ENCODE data around the gene ANKH.

ANKH gene

DNA sequence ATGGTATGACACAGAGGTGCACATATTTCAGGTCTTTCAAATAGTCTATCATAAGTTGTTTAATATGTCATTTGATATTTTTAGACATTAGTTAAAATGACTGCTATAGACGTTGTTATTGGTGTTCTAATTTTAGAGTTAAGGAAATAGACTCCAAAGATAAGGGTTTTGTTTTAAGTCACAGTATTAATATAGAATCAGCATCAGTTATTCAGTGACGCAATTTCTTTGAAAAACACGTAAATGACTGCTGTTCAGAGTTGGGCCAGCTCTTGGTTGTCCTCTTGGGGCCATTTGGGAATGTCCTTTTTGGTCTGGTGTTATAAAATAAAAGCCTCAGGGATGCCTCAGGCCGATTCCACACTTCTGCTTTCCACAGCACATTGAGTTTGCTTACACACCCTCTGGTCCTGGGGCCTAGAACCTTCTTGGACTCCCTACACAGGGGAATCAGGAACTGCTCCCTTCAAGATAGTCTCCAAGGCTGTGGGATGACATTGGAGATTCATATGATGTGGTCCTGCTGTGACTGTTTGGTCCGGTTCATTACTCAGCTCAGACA, 192.7 kb downstream of the ANKH start:
- no peak for DNase-seq

DNA sequence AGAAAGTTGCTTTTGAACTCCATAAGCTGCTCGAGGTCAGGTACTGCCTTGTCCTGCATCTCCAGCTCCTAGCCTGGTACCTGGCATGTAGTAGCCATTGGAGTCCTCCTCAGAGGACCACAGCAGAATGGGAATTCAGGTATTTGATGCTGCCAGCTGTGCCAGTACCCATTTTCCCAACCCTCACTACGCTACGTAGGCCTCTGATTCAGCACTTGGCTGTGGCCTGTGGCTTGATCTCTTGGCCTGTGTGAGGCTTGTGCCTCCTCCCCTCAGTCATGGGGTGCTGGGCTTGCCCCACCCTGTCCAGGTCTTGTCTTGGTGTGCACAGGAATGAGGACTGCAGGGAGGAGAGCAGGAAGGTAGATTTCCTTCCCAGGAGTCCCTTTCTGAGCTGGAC, 195.3 kb downstream of the ANKH start:
- no peak for DNase-seq

DNA sequence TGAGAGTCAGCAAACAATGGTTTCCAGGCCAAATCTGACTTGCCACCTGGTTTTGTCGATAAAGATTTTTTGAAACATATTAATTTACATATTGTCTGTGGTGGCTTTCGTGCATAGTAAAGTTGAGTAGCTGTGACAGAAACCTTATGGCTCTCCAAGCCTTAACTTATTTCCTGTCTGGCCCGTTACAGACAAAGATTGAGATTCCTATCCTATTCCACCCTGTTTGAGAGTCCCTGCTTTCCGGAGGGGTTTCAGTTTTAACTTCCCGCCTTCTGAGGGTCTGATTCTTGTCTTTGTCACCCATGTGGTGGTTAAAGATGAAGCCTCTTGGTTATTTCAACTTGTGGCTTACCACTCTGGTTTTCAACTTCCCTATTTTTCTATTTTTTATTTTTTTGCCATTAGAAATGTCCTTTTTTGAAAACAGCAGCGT, 195.7 kb downstream of the ANKH start:
- no peak for DNase-seq

DNA sequence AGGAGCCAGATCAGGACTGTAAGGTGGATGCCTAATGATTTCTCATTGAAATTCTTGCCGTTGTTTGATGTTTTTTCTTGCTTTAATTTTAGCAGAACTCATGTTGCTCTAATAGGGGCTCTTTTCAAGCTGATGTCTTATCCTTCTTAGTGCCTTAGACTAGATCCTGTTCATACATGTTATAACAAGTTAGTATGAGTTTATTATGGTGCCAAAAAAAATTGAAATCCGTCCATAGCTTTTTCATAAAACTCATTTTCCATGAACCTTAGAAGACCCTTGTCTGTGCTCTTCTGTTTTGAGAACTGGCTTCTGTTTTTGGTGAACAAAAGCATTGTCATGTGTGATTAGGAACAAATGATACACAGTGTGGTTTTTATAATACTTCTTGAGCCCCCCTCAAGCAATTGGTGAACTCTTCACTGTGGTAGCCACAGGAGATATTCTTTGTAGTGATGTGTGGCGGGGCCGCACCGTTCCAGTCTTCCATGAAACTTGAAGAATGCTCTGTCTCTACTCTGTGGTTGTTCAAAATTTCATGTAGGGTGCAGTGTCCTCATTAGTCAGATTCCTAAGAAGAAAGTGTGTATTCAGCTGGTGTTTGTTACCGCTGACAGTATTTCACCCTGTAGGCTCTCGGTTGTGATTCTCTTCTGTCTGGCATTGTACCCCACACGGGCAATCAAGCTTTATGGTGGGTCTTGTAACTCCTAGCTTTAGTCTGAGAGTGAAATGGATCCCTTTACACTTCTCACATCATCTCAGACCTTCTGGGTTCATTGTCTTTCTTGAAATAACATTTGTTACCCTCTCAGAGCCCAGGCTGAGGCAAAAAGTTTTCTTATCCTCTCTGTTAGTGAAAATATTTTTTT, 196.4 kb downstream of the ANKH start:
- DNase-seq = no peak

DNA sequence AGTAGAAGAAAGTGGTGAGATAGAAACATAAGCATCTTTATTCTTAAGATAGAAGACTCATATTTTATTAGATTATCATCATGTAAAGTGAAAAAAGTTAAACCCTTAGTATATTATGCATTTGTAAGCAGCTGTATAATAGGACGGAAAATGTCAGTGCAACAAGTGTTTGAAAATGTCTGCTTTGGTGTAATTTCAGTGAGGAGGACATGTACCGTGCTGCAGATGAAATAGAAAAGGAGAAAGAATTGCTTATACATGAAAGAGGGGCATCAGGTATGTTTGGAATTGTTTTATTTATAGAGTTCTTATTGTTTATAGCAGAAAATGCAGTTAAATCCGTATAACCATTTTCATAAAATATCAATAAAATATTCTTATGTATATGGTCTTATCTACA, 198.1 kb downstream of the ANKH start:
- no peak for DNase-seq

DNA sequence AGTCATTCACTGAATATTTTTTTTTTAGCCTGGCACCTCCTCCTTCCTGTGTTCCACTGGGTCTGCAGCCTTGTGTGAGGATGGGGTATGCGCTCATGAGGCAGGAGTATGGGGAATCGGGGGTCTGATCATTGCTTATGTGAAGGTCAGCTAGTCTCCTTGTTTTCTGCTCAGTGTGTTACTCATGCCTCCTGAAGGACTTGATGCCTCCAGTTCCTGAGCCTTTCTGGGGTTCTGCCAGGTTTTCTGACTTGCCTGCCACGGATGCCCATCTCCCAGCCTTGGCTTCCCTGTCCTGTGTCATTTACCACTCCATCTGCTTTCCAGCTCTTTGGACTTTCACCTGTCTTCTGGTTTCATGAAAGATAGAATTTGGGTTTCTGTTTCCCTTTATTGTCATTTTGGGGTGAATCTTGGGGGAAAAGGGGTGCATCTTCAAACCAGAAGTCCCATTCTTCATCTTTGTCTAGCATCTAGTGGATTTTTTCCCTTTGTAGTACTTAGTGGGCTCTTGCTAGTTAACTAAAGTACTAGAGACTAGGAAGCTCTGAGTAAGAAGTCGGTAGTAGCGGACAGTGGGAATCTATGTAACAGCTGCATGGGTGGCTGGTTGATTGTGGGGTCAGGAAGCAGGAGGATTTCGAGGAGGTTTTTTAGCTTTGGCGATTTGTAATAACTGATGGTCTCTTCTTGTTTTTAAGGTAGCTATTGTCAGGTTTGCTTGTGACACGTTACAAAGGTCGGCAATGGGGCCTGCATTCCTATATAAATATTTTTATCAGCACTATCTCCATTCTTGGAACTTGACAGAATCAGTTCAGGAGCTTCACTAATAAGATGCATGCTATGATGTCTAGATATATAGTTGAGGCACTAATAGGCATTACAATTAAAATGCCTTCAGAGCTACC, 198.8 kb downstream of the ANKH start:
- DNase-seq = no peak

DNA sequence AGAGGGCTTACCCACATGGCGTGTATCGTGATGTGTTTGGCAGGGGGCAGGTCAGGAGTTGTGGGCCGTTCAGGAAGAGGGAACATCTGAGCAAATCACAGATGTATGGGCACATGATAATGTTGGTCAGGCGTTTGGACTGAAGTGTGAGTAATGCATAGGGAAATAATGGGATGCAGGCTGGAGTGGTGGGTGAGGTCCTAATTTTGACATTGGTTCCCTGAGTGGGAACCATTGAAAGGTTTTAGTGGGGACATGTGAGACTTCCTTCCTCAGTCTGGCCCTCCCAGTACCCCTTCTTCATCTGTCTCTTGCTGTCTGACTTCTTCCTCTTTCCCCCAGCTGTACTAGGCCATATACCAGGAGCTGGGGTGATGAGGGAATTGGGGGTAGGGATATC, 199.5 kb downstream of the ANKH start:
- no peak for DNase-seq

DNA sequence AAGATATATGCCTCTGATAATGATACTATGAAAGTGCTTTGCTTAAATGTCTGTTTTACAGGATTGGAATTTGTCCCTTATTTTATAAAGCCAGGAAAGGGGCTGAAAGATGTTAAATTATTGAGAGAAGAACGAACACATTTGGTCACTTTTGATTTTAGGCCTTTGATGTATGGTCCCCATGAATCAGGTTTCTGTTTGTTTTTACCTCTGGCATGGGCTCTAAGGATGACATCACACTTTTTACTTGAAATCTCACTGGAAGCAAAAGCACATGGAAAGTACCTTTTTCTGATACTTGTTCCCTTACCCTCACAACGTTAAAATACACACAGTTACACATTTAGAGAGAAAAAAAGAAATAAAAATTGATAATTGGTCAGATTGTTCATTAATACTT, 200.2 kb downstream of the ANKH start:
- DNase-seq = no peak

DNA sequence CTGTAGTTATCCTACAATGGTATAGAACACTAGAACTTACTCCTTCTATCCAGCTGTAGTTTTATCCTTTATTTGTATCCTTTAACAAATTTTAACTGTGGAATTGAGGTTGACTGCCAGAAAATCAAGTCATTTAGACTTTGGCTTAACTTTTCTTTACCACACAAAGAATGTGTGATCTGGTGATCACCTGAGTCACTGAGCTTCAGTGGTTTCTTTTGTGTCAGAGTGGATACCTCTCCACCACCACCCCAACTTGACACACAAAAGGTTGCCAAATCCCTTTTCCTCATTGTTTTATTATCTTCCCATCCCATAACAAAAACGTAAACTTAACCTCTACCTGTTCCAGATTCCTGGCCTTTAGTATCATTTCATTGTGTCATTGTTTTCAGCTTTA, 201.6 kb downstream of the ANKH start:
- DNase-seq = no peak

DNA sequence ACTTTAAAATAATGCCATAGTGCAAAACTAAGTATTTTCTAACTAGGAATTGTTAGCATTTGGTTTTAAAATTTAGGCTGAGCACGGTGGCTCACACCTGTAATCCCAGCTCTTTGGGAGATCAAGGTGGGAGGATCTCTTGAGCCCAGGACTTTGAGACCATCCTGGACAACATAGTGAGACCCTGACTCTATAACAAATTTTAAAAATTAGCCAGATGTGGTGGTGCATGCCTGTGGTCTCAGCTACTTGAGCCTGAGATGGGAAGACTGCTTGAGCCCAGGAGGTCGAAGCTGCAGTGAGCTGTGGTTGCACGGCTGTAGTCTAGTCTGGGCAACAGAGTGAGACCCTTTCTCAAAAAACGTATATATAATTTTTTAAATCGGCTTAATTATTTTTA, 202.2 kb downstream of the ANKH start:
- no peak for DNase-seq

DNA sequence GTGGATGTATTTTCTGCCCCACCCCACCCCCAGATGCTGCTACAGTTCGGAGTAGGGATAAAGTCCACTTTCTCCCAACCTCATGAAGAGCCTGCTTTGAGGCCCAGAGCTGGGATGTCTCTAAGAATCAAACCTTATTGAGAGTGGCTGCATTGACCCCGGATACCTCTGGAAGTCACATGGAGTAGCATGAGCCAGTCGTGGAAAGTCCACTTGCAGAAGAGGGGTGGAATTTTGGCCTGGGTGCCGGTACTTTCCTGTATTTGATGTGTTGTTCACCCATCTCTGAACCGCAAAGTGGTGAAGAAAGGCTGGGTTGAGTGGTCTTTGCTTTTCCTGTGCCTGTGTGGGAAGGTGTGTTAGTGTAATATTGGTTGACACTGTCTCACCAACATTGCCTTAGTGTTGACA, 203.4 kb downstream of the ANKH start:
- no peak for DNase-seq

DNA sequence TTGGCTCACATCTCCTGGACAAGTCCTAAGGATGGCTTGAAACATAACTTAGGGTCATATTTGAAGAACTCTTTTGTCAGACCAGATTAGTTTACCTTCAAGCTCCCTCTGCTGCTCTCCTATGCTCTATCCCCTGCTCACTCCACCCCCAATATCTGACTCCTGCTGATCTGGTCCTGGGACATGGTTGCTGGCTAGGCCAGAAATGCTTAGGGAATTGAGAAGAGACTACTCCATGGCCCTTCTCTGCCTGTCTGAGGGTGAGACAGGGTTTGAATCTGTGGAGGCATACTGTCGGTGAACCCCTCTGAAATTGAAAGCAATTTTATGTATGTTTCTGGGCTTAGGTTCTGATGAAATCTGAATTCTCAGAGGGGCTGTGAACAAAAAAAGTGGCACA, 203.8 kb downstream of the ANKH start:
- DNase-seq = no peak

DNA sequence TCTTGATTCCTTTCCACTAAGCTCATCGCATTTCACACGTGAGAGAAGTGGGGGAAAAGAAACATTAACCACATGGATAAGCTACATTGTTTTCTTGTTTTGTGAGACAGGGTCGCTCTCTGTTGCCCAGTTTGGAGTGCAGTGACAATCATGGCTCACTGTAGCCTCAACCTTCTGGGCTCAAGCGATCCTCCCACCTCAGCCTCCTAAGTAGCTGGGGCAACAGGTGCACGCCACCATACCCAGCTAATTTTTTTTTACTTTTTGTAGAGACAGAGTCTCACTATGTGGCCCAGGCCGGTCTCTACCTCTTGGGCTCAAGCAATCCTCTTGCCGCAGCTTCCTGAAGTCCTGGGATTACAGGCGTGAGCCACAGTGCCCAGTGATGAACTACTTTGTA, 204.3 kb downstream of the ANKH start:
- no peak for DNase-seq

DNA sequence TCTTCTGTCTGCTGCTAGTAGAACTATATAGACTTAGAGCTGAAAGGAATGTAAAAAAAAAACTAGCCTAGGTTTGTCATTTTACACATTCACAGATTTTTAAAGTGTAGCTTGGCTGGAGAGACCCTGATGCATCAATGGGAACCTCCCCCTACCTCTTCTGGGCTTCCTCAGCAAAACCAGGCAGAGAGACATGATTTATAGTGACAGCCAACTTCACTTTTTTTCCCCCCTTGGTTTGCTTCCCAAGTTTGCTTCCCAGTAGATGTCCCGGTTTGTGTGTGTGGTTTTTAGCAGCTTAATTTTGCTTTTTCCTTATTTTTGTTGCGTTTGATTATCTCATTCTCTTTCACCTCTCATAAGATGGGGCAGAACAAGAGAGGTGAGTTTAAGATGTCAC, 205.2 kb downstream of the ANKH start:
- no peak for DNase-seq

DNA sequence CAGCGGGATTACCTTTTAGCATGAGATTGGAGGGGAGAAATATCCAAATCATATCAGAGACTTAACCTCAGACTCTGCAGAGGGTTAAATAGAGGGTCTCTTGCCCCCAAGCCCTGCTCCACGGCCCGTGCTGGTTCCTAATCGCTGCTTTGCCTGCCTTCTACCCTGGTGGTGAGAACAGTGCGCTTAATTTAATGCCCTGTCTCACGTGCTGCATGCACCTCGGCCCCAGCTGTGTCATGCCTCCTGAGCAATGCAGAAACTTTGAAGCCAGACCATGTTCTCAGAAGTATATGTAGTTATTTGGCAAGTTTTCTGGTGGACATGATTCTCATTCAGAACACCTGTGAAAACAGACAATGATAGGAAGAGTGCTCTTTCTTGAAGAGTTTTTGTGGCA, 205.6 kb downstream of the ANKH start:
- peak; percentile 53 for DNase-seq

DNA sequence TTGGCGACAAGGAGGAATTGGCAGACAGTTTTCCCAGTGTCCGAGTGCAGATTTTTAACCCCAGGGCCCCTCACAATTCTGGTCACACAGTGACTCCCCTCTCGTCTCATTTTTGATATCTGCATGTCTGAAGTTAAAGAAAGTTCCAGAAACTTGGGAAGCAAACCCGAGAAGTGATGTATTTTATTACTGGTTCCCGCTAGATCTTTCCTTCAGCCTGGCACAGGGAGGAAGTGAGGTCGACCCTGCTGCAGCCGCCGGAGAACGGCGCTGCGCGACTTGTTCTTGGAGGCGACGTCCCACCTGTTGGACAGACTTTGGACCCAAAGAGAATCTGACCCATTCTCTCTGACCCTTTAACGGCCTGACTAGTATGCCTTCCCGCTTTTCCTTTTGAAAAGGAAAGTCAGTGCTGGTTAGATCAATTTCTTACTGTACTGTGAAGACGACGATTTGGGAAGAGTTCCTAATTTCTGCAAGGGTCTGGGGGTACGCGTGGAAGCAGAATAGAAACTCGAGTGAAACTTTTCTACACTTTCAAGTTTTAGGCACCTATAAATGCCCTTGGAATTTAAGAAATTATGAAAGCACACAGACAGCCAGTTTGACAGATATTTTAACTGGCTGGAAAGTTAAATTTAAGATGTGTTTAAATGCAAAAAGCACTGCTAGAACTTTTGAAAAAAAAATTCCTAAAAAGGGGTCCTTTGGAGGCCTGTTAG, 206.3 kb downstream of the ANKH start:
- no peak for DNase-seq

DNA sequence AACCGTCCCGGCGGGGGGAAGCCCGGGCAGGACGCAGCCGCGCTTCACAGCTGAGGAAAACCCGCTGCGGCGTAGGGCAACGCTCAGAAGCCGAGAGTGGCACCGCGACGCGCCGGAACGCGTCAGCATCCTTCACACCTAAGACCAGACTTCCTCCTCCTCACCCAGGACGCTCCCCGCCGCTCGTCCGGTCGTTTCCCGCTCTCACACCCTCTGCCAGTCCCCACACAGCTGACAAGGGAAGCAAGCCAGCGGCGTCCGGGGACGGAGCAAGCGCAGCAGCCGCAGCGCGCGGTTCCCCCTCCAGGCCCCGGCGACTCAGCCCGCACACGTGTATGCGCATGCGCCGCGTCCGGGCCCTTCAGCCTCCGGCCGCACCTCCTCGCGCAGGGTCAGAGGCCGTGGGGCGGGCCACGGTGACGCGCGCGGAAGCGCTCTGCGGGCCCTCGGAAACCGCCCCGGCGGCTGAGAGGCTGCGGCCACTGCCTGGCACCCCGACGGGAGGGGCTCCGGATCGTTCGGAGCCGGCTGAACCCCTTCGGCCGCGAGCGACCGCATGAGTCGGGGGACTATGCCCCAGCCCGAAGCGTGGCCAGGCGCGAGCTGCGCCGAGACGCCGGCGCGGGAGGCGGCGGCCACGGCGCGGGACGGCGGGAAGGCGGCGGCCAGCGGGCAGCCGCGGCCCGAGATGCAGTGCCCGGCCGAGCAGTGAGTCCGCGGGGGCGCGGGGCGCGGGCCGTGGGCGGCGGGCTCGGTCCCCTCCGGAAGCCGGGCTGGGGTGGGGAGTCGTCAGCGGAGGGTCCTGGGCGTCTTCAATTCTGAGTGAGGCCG, 207.1 kb downstream of the ANKH start, which contains the start of gene OTULIN:
Gene OTULIN, plus strand, starts transcription at position 449 of the 831 bp plus-strand sequence. Its CDS starts 108 bp downstream, at position 557.
- peak; percentile 72 for DNase-seq

DNA sequence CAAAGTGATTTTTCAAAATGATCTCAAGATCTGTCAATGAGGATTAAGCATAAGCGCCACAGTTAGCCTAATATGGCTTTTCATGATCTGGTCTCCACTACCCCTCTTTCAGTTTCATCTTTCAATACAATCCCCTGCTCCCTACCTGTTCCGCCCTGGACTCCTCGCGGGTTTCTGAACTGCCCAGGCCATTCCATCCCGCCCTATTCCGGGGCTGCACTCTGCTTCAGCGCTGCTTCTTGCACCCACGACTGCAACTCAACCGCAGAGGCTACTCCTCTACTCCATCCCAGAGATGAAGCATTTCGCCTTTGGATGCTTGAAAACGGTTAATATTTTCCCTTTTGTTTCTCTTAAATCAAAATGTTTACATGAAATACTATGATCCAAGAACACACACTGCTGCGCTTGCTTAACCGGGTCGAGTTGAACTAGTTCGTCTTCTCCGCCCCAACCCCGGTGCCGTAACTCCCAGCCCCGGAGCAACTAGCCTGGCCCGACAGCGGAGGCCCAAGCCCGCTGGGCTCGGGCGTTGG, 207.8 kb downstream of the ANKH start:
- DNase-seq = no peak

DNA sequence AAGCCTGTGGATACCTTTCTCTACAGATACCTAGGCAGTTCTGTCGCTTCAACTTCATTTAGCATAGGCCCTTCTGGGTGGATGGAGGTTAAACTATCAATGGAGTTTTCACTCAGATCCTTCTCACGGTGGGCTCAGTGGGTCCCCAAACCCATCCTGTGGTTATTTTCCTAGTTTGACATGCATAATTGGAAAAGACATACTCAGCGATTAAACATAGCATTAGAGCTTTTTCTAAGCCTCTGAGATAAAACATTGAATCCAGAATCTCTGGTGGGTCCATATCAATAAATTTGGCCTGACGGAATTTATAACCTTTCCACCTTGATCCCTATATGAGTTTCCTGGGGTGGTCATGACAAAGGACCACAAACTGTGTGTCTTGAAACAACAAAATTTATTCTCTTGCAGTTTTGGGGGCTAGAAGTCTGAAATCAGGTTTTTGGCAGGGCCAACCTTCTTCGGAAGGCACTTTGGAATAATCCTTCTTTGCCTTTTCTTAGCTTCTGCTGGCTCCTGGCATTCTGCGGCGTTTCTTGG, 208.8 kb downstream of the ANKH start:
- DNase-seq = no peak

DNA sequence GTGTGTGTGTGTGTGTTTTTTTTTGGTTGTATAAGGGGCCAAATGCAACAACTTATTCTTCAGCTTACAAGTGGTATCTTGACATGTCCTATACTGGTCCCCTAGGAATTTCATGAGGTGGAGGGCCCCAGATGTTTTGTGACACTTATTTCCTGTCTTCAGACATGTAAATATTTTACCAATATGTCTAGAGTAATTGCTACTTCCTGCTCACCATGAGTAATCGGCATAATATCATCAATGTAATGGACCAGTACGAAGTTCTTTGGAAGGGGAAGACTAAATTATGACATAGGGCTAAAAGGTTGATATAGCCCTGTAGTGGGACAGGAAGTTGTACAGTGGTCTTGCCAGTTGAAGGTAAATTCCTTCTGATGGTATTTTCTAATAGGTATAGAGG, 210.7 kb downstream of the ANKH start:
- no peak for DNase-seq
